Stimulated activated CD4-positive, alpha-beta T cell treated with anti-CD3 and anti-CD28 coated beads, Interleukin-2, amount 100 ng/mL, for 48 hours (primary cell): ENCODE data around the gene EDA.
A peak's percentile ranks its signal among the peaks of the same experiment; 100 is the strongest.

ENCODE experiments used
- DNase-seq, 2 donors: peaks; one replicate each; pipeline ENCODE4 v3.0.0-alpha.2; 2020

Gene EDA

GRCh38 chrX:69615779-69616456 is at the start of gene EDA:
Gene EDA (plus strand): TSS chrX:69616113.
- peak; percentile 58 to 60 for DNase-seq

GRCh38 chrX:69568828-69569227 is 47.1 kb upstream of the EDA start:
- DNase-seq = no peak

- DNase-seq = no peak
These were observed 18.5 kb upstream of the EDA start for GRCh38 chrX:69597399-69597798.

- no peak for DNase-seq
These were observed 15.7 kb upstream of the EDA start for GRCh38 chrX:69600182-69600581.

- no peak for DNase-seq
These were observed 12.2 kb upstream of the EDA start for GRCh38 chrX:69603566-69604194.

- DNase-seq = no peak
These were observed 10.4 kb upstream of the EDA start for GRCh38 chrX:69605521-69605920.

- DNase-seq = no peak
These were observed 8.3 kb upstream of the EDA start for GRCh38 chrX:69607616-69608015.

GRCh38 chrX:69613946-69614345 is 2.0 kb upstream of the EDA start:
- no peak for DNase-seq

GRCh38 chrX:69614886-69615285 is 1.0 kb upstream of the EDA start:
- DNase-seq = no peak

- DNase-seq = no peak
These were observed 571 bp upstream of the EDA start for GRCh38 chrX:69615342-69615741.

- peak; percentile 0 to 1 for DNase-seq
These were observed 717 bp downstream of the EDA start for GRCh38 chrX:69616457-69617203.

GRCh38 chrX:69618803-69619202 is 2.9 kb downstream of the EDA start:
- DNase-seq = peak in 1 of 2 donors; percentile 2

- no peak for DNase-seq
These were observed 10.2 kb downstream of the EDA start for GRCh38 chrX:69626129-69626528.

- no peak for DNase-seq
These were observed 11.8 kb downstream of the EDA start for GRCh38 chrX:69627744-69628143.

GRCh38 chrX:69630147-69630546 is 14.2 kb downstream of the EDA start:
- no peak for DNase-seq

- no peak for DNase-seq
These were observed 48.8 kb downstream of the EDA start for GRCh38 chrX:69664693-69665092.

- no peak for DNase-seq
These were observed 54.2 kb downstream of the EDA start for GRCh38 chrX:69670001-69670555.

- no peak for DNase-seq
These were observed 59.0 kb downstream of the EDA start for GRCh38 chrX:69674891-69675290.

- no peak for DNase-seq
These were observed 89.9 kb downstream of the EDA start for GRCh38 chrX:69705818-69706217.

- no peak for DNase-seq
These were observed 102.2 kb downstream of the EDA start for GRCh38 chrX:69718102-69718501.

- DNase-seq = no peak
These were observed 108.4 kb downstream of the EDA start for GRCh38 chrX:69724307-69724706.

- no peak for DNase-seq
These were observed 124.4 kb downstream of the EDA start for GRCh38 chrX:69740317-69740716.

- no peak for DNase-seq
These were observed 125.8 kb downstream of the EDA start for GRCh38 chrX:69741721-69742120.

GRCh38 chrX:69746051-69746450 is 130.1 kb downstream of the EDA start:
- no peak for DNase-seq
